Hematopoietic multipotent progenitor cell treated with erythropoietin and hydrocortisone succinate and interleukin-3 and kit ligand, for 15 days (in vitro differentiated cells): Measurements from ENCODE around the gene RAB3B.
"Not testable (repeated sequence)": the region's sequence is repeated elsewhere in the genome, so short reads cannot be mapped to it uniquely, and the experiment has no call there.

Source experiments
- DNase-seq: peaks from one replicate; pipeline ENCODE4 v3.0.0-alpha.2; 2015; ENCODE audit warnings: low spot score

RAB3B gene

DNA sequence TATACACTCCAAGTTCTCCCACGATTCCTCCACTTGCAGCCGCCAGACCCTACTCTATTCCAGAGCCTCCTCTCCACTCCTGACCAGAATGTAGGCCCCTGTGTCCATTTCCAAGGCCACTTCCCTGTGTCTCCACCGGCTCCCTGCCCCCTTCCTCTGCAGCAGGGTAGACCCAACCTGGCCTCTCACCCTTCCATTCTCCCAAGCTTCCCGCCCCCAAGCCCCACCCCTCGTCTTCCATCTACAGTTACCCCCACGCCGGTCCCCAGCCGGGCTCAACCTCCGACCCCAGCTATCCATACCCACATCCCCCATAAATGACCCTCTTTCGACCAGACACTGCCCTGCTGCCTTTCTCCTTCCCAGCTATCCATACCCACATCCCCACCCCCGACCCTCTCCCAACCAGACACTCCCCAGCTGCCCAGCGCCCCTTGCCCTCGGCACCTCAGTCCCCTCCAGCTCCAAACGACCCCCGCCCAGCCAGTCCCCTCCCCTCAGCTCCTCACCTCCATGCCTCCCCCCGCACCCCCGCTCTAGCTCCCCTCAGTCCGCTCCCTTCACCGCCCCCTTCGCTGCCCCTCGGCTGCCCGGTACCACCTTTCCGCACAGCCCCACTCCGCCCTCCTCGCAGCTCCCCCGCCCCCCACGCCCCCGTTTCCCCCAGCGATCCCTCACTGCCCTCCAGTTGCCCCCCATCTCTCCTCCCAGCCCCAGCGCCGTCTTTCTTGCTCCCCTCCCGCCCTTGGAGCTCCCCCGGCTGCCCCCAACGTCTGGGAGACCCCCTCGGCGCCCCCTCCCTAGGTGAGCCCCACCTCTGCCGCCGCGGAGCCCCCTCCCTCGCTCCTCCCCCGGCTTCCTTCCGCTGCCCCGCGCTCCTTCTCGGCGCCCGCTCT lies 670 bp downstream of the RAB3B start:
- no peak for DNase-seq

DNA sequence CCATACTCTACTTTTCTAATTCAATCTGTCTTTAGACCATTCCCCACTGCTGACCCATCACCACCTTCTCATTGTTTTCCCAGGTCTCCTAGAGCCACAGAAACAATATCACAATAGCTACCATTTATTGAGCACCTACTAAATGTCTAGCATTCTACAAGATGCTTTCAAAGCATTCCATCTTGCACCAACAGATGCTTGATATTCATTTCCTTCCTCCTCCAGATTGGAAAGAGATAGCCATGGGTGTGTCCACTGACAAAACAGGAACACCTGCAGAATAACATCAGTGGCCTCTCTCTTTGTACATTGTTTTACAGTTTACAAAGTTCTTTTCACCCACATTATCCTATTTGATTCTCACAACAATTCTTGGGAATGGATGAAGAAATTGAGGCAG lies 2.2 kb downstream of the RAB3B start:
- DNase-seq: no peak

DNA sequence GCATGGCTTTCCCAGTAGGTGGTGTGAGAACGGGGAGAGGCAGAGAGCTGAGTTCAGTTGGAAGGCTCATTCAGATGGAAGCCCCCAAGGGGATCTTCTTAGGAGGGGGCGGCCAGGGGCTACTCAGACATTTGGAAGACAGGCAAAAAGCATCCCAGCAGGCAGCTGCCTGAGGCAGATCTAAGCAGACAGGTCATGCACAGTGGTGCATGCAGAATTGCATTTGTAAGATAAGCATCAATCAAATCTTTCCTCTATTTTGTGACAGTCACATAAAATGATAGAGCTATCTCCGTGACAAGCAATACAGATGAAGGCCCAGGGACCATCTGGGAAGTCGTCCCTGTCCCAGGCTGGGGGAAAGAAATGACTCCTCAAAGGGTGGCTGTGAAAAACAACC lies 3.8 kb downstream of the RAB3B start:
- DNase-seq: no peak

DNA sequence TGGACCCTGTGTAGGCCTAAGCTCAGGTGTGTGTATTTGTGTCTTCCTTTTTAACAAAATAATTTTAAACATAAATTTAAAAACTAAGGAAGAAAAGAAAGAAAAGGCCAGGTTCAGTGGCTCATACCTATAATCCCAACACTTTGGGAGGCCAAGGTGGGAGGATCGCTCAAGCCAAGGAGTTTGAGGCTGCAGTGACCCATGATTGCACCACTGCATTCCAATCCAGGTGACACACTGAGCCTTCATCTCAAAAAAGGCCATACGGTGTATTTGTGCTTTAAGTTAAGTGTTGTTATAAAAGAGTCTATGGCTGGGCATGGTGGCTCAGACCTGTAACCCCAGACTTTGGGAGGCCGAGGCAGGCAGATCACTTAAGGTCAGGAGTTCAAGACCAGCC lies 8.3 kb downstream of the RAB3B start:
- DNase-seq: no peak

DNA sequence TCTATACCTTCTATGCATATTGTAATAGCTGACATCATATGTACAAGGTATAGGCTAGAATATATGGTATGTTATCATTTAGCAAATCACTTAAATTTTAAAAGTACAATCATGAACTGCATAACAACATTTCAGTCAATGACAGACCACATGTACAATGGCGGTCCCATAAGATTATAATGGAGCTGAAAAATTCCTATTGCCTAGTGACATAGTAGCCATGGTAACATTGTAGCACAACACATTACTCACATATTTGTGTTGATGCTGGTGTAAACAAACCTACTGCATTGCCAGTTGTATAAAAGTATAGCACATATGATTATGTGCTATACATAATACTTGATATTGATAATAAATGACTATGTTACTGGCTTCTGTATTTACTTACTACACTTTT lies 8.9 kb downstream of the RAB3B start:
- no peak for DNase-seq

DNA sequence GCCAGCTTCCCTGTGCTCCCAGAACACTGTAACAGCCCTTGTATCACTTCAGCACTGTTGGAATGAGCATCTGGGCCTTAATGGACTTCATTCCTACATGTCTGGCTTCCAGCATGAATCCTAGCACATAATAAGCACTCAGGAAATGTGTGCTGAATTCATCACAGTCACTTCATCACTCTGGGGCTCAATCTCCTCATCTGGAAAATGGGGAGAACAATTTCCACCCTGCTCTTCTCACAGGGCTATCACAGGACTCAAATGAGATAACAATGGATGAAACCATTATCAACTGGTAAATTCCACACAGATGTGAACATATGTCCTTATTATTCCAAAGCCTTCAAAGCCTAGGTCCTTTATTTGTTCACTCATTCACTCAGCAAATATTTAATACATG lies 12.4 kb downstream of the RAB3B start:
- no peak for DNase-seq

DNA sequence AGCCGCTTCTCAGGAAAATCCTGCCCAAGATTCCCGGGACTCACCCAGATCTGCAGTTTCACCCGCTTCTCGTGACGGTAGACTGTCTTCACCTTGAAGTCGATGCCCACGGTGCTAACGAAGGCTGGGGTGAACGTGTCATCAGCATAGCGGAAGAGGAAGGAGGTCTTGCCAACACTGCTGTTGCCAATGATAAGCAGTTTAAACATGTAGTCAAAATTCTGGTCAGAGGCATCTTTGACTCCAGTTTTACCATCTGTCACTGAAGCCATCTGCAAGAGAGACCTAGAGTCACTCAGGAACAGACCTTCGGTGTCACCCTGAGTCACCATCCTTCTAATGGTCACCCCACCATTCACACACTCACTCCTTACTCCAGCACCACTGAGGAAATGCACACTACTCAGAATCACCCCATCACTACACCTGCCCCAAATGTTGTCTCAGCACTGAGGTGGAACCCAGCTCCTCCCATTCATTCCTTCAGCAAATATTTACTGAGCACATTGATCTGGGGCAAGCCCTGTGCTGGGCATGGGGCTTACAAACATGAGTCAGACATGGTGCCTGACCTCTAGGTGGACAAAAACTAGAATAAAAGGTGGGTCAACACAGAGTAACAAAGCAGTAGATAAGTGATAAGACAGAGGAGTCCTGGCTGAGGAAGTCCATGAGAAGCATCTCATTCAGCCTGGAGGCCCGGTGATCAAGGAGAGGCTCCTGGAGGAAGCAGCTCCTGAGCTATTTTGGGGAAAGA lies 13.5 kb downstream of the RAB3B start:
- no peak for DNase-seq

DNA sequence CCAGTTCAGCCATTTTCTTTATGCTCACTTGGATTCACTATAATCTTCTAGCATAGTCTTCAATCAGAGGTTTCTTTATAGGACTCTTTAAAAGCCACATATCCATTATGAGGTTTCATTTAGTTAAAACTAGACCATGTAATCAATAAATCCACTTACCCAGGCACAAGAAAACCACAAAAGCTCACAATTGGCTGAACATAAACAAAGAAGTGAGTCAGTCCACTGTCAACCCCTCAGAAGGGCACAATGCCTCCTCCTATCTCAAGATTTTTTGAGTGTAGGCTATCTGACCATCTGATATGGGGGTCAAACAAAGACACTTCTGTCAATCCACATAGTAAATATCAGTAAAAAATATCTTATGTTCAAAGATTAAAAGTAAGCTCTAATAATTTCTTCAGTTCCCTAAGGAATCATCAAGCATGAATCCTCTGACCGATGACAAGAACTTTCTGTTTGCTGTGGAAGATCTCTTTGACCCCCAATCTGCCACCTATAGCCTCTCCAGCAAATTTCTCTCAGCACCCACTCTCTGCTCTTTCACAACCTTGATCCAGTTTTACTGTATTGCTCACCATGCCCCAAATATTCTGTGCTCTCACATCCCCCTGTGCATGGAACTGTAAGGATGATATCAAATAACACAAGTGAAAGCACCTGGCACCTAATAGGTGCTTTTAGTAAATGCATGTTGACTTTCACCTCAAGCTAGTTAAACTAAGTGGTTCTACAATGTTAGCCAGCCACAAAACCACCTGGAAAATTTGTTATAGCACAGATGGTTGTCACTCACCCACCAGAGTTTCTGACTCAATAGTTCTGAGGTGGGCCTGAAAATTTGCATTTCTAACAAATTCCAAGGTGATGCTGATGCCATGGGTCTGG lies 16.7 kb downstream of the RAB3B start:
- no peak for DNase-seq

DNA sequence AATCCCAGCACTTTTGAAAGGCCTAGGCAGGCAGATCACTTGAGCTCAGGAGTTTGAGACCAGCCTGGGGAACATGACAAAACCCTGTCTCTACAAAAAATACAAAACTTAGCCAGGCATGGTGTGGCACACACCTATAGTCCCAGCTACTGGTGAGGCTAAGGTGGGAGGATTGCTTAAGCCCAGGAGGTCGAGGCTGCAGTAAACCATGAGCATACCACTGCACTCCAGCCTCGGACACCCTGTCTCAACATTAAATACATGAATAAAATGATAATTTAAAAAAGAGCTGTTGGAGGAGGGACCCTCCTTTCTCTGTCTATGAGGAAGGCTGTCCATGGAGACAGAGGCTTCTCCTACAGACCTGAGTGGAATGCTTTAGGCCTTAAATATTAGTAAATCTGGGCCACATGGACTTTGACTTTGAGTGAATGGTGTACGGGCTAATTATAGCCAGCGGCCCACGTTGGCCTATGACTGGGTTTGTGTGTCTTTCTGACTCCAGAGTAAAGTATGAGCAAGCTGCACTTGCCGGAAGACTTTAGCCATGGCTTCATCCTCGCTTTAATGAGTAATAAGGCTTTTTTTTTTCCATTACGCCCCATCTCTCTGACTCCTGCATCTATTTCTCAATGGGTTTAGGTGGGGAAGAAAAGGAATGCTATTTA lies 21.3 kb downstream of the RAB3B start:
- DNase-seq: no peak

DNA sequence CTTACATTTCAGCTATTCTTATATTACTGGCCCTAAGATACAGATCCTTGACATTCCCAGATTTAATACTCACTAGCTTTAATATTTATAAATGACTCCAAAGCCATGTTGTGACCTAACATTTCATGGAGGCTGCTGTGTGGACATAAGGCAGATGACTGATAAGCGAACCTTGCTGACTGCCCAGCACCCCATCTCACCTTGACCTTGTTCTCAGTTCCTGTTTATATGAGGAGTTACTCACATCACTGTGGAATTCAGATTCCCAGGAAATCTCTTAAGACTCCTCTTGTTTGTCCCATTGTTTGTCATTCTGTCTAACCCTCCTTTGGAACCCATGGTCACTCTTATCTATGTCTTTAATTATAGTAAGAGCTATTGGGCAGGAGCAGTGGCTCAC lies 21.9 kb downstream of the RAB3B start:
- DNase-seq: no peak

DNA sequence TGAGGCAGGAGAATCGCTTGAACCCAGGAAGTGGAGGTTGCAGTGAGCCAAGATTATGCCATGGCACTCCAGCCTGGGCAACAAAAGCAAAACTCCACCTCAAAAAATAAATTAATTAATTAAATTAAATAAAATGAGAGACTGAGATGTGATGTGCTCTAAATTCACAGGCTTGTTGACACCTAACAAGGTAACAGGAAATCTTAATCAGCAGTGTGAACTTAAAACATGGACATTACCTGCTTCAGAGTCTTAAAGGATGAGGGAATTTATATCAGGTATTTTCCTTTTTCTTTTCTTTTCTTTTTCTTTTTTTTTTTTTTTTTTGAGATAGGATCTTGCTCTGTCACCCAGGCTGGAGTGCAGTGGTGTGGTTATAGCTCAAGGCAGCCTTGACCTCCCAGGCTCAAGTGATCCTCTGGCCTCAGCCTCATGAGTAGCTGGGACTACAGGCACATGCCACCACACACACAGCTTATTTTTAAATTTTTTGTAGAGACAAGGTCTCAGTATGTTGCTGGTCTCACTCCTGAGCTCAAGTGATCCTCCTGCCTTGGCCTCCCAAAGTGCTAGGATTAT lies 23.2 kb downstream of the RAB3B start:
- DNase-seq: not testable (repeated sequence)

DNA sequence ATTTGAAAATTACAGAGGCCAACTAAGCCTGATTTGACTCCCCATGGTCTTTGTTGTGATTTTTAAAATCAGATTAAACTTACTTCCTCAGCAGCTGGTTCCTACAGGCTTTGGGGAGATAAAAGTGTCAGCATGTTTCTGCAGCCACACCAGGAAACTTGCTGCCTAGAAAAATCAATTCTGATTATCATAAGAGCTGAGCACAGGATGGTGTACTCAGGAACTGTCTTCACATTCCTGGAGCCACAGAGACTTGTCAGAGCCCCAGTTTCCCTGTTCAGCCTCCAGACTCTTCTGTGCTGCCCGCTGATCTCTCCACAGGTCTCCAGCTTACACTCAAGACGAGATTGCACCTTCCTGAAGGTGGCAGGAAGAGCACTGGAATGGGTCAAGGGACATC lies 23.9 kb downstream of the RAB3B start:
- DNase-seq: no peak

DNA sequence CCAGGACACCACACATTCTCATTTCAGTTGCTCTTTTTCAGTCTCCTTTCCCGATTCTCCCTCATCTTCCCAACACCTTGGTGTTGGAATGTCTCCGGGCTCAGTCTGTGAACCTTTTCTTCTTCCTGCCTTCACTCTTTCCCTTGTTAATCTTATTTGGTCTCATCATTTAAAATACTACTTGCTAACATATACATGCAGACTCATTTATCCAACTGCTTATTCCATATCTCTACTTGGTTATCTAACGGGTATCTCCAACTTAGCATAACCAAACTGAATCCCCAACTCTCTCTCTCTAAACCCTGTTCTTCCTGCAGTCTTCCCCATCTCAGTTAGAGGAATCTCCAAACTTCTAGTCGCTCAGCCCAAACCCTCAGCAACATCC lies 26.2 kb downstream of the RAB3B start:
- DNase-seq: no peak

DNA sequence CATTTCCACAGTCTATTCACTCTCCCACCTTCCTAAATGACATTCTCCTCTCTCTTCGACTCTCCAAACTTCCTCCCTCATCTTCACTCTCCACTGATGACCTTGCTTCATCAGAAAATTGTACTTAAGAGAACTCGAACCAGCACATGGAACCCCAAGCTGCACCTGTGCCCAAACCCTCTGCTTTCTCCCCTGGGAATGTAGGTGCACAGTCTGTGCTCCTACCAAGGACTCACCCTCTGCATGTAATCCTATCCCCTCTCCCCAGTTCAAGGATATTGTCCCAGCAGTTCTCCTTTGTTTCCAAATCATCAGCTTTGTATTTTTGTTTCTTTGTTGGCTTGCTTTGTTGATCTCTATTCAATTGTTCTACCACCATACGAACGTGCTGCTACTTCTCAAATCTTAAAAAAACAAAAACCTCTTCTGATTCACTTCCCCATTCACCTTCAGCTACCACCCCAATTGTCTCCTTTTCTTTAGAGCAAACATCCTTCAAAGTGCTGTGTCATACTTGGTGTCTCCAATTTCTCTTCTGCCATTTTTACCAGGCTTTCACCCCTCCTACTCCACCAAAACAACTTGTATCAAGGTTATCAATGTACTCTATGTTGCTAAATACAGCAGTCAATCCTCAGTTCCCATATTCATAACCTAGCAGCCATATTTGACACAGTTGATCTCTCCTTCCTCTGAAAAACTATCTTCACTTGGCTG lies 26.8 kb downstream of the RAB3B start:
- DNase-seq: no peak

DNA sequence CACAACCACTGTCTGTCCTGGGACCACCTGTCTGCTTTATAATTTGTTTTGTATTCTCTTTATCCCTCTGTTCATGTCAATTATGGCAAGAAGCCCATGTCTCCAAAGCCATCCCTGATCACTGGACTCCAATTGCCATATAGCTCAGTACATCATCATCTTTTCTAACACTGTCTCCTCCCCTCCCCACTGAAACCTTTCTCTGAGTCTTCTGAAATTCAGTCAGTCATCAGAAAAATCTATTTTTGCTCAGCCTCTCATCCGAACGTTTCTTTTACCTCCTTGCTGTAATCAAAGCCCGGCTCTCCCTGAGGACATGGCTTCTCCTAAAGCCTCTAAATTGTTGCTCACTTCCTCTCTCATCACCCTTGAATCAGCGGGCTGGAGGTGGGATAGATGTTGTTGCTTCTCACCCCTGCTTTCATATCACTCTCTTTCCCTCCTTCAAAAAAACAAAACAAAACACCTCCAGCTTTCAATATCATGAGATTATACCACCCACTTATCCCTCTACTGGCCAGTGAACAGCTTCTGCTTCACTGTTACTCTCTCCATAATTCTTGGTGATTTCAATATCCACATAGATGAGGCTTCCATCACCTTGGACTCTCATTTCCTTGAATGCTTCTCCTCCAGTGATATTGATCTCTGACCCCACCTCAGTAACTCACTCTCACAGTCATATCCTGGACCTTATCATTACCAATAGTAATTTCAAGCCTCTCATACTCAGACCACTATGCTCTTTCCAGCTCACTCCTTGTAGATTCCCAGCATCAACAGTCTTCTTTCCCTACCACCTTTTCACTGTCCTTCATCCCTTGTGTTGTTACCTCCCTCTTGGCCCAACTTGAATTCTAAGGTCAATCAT lies 27.8 kb downstream of the RAB3B start:
- DNase-seq: no peak

DNA sequence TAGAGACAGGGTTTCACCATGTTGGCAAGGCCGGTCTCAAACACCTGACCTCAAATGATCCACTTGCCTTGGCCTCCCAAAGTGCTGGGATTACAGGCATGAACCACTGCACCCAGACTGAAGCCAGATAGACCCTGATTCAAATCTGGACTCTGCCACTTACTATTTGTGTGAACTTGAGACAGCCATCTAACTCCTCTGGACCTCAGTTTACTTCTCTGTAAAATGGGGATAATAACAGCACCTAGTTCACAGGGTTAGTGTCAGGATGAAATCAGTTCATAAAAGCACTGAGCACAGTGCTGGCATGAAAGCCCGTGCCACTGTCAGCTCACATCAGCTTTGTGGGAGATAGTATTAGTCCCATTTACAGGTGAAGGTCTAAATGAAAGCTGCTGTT lies 28.5 kb downstream of the RAB3B start:
- no peak for DNase-seq

DNA sequence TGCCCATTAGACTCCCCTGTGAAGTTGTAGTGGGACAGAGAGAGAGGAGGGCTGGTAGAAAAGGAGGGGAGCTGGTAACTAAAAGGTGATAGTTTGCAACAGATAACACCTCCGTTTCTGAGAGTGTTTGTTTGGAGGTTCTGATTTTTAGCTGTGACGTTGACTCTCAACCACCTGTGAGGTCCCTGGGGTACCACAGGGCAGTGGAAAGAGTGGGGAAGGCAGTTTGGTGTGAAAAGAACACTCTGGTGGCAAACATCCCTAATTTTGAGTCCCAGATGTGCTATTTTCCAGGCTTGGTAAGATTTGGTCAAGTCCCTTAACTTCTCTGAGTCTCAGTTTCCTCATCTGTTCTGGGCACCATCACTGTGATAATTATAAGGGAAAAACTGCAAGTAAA lies 29.3 kb downstream of the RAB3B start:
- no peak for DNase-seq

DNA sequence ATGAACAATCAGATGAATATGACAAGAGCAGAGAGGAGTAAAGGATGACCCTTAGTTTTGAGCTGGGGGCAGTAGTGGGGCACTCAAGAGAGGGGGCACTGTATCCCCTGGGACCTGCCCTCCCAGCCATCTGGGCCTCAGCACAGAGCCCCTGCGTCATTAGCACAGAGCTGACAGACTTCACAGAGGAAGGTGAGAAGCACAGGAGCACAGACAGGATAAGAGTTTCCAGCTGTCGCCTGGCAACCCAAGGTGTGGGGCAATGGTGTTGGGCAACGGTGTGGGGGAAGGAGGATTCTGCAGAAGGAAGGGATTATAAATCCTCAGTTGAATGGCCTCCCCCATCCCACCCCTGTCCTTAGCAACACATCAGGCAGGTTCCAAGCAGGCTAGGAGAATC lies 30.2 kb downstream of the RAB3B start:
- no peak for DNase-seq

DNA sequence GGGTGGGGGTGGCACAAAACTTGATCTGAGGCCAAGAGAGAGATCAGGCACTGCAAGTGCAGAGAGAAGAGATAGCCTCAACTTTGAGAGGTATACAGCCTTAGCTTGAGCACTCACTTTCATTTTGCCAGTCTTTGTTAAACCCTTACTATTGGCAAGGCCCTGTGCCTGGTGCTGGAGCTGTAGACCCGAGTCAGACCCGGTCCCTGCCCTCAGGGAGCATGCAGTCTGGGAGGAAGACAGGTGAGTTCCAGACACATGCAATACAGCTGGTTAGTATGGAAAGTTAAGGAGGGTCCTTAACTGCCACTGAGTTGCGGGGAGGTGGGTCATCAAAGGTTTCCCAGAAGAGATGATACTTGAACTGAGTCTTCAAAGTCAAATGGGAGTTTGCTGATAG lies 31.7 kb downstream of the RAB3B start:
- DNase-seq: no peak

DNA sequence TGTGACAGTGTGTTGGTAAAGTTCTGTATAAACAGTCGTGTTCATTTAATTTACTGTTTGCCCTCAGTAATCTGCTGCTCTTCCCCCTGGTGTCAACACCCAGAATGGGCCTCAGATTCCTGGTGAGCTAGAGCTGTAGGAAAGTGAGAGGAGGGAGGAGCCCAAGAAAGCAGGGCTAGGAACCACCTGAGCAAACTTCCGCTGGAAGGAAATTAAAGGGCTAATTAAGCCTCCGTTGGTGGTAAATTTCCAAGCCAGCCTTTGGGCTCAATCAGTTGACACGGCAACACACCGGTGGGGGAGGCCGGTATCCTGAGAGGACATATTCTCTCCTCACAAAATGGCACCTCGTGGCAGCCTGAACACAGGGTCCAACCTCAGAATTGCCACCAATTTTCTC lies 32.9 kb downstream of the RAB3B start:
- DNase-seq: no peak
